MG63 (cell line): ENCODE results near the gene NELL2. TPM values are rescaled to one million over a fixed set of nuclear protein-coding genes. Genes with fewer than 3 reads are reported as not detected.
A peak's percentile ranks its signal among the peaks of the same experiment; 100 is the strongest.
"Not testable (repeated sequence)": the region's sequence is repeated elsewhere in the genome, so short reads cannot be mapped to it uniquely, and the experiment has no call there.

Experiments
- DNase-seq: peaks from one replicate; pipeline ENCODE4 v3.0.0-alpha.2; 2020
- H3K27me3 ChIP-seq: fragments of 250-450 bp; sonication (Bioruptor Pico); 2 replicates; pipeline ENCODE4 v1.5.1; 2020; ENCODE audit warnings: mild to moderate bottlenecking, moderate library complexity
- H3K36me3 ChIP-seq: fragments of 250-450 bp; sonication (Bioruptor Pico); 2 replicates; pipeline ENCODE4 v1.5.1; 2020; ENCODE audit warnings: mild to moderate bottlenecking, moderate library complexity
- H3K4me3 ChIP-seq: fragments of 250-450 bp; sonication (Bioruptor Pico); 2 replicates; pipeline ENCODE4 v1.5.1; 2020; ENCODE audit warnings: mild to moderate bottlenecking, moderate library complexity
- H3K9me3 ChIP-seq: fragments of 250-450 bp; sonication (Bioruptor Pico); 2 replicates; pipeline ENCODE4 v1.5.1; 2020; ENCODE audit warnings: mild to moderate bottlenecking, moderate library complexity
- total RNA-seq: library from RNA; depleted of rRNA; stranded (reverse); fragments of >200 nt; shearing (Covaris generic); gene quantifications from 2 replicates; pipeline ENCODE4 v1.2.3, GENCODE V29; 2014; ENCODE audit warnings: low replicate concordance

The NELL2 gene
- total RNA-seq, 1 experiment from 2014 or later = 3.8 TPM

DNA sequence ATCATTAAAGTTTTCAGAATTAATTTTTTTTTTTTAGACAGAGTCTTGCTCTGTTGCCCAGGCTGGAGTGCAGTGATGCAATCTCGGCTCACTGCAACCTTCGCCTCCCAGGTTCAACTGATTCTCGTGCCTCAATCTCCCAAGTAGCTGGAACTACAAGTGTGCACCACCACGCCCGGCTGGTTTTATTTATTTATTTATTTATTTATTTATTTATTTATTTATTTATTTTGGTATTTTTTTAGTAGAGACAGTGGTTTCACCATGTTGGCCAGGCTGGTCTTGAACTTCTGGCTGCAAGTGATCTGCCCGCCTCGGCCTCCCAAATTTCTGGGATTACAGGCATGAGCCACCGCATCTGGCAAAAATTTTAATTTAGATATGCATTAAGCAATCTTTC, 54.4 kb downstream of the NELL2 start:
- H3K27me3 ChIP-seq, H3K36me3 ChIP-seq, DNase-seq, H3K9me3 ChIP-seq, H3K4me3 ChIP-seq: not testable (repeated sequence)

DNA sequence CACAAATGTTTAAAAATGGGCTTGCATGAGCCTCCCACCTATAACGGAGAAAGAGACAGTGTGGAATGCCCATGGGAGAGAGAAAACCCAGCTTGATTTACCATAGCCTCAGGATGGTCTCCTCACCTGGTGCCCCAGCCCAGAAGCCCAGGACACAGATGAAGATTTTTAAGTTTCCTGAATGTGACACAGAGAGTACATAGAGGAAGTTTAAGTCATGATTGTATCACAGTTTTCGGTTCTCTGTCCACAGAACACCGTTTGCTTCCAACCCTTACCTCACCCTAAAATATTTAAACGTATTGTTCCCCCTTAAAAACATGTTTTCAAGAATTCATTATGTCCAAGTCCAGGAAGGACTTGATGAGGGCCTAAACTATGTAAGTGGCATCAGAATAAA, 56.2 kb downstream of the NELL2 start:
- Histone ChIP-seq H3K27me3 (no peaks in the 10 kb centered on the region), H3K36me3 (no peaks in the 10 kb centered on the region), H3K4me3 (no peak overlapping the region)

DNA sequence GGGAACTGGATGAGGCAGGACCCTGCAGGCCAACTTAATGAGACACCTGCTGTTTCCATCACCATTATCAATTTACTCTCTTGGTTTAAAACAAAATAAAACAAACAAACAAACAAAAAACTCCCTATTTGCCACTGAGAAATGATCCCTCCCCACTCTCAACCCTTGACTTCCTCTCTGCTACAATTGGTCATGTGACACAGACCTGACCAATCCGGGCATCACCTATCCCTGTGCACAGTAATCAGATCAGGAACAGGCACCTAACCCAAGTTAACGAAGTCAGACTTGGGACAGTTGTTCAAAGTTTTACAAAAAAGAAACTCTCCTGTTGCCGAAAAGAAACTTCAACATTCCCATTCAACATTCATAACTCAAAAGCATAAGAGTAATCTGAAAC, 58.4 kb downstream of the NELL2 start:
- DNase-seq = no peak
- Histone ChIP-seq H3K4me3 (no peak overlapping the region), H3K36me3 (no peaks in the 10 kb centered on the region), H3K27me3 (no peaks in the 10 kb centered on the region), H3K9me3 (no peaks in the 10 kb centered on the region)

More for the DNA sequence above, 56.2 kb downstream of the NELL2 start:
- DNase-seq = no peak
- H3K9me3 ChIP-seq = no peaks in the 10 kb centered on the region

DNA sequence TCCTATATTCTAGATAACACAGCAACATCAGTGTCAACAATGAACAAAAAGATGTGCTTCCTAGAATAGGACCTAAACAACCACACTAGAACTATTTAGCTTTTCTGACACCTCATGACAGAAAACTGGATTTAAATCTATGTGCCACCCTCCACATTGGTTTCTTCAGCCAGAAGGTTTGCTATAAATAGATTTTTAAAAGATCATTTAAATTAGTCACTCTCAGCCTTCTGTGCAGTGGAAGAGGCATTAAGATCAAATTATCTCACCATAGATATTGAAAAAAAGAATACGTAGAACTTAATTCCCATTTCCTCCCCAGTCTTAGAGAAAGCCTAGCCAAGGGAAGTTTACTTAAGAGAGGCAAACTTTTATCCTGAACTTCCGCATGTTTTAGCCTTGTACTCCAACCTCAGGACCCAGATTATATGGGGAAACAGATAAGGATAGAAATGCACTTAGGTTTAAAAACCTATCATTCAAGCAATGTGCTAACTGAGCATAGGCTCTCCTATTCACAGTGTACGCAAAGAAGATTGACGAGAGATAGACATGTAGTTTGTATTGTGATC, 59.6 kb downstream of the NELL2 start:
- H3K4me3 ChIP-seq = no peak overlapping the region
- no peaks in the 10 kb centered on the region for H3K36me3 ChIP-seq
- DNase-seq = no peak
- no peaks in the 10 kb centered on the region for H3K27me3 ChIP-seq
- no peaks in the 10 kb centered on the region for H3K9me3 ChIP-seq

DNA sequence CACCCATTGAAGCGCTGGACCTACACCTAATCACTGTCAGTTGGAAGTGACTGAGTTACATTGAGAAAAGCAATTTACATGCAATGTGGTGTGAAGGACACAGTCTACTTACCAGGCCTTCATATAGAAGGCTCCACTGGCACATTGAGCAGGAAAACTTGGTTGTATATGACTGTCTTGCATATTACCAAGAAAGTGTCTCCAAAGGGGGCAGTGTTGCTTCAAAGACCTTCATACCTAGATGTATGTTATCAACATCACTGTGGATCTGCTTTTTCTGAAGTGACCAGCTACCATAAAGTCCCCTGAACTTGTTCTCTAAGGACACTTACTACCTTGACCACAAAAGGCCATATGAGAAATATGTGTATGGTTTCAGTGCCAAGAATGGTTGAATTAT, 64.1 kb downstream of the NELL2 start:
- H3K4me3 ChIP-seq = no peak overlapping the region
- H3K36me3 ChIP-seq = no peaks in the 10 kb centered on the region
- H3K9me3 ChIP-seq = no peaks in the 10 kb centered on the region
- H3K27me3 ChIP-seq = peaks cover 2% of the 10 kb centered on the region; the same call in 1 of the 2 replicates
- no peak for DNase-seq

DNA sequence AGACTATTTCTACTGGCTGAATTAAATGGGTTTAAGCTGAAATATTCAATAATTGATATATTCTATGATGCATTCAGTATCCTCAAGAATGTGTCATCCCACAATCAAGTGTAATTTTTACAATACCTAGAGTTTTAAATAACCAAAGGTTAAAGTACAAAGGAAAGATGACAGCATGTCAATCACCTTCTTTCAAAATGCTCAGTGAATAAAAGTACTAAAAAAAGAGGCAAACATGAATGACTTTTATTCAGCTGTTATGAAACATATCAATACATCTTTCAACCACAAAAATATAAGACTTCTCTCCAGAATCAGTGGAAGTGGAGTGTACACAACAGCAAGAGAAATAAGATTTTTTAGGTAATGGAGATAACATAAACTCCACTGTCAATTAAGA, 72.0 kb downstream of the NELL2 start:
- H3K27me3 ChIP-seq = no peaks in the 10 kb centered on the region
- no peaks in the 10 kb centered on the region for H3K36me3 ChIP-seq
- no peak for DNase-seq
- no peaks in the 10 kb centered on the region for H3K9me3 ChIP-seq
- no peak overlapping the region for H3K4me3 ChIP-seq

DNA sequence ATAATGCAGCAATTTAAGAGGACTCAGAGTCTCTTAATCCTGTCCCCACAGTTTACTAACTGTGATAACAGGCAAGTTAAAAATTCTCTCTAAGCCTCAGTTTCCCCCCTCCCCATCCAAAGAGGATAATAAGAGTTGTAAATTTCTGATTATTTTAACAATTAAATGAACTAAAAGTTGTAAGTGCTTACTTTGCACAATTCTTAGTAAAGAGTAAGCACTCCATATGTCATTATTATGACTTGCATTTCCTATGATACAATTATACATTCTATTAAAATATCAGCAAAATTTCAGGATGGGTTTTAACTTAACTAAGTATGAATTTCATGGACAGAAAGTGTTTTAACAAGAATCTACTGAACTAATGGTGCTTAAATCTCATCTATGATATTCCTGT, 80.1 kb downstream of the NELL2 start:
- H3K4me3 ChIP-seq = no peak overlapping the region
- no peaks in the 10 kb centered on the region for H3K36me3 ChIP-seq
- no peak for DNase-seq
- H3K9me3 ChIP-seq = no peaks in the 10 kb centered on the region
- H3K27me3 ChIP-seq = 0 out of 2 replicates have a peak, but pooled peaks cover 2% of the 10 kb centered on the region

DNA sequence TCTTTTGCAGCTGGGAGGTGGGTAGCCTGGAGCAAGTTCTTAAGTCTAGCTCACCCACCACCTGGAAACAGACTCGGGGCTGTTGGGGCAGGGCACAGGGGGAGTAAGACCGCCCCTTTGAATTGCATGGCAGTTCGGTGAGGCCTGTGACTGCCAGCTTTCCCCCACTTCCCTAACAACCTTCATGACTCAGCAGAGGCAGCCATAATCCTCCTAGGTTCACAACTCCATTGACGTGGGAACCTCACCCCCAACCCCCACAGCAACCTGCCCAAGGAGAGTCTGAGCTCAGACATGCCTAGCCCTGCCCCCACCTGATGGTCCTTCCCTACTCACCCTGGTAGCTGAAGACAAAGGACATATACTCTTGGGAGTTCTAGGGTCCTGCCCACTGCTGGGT, 87.4 kb downstream of the NELL2 start:
- no peak overlapping the region for H3K4me3 ChIP-seq
- DNase-seq = no peak
- no peaks in the 10 kb centered on the region for H3K36me3 ChIP-seq

DNA sequence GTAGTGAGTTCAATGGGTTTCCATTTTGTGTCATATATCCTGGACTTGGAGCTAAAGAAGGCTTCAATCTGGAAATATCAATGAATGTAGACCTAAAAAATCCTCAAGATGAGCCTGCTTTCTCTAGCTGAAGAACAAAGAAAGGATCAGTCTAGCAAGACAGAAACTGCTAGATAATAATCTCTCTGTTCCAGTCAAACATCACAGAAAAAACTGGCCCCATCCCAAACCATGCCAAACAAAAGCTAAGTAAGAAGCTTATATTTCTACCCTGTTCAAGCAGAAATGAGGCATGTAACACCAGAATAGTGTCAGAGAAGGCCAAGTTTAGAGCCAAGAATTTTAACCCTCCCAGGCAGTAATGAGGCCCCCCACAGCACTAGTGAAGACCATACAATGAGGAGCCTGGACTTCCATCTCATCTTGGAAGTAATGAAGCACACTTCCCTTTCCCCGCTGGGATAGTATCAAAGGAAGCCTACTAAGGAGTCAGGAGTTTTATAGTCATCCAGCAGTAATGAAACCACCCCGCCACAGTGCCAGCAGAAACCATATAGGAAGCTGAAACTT, 95.8 kb downstream of the NELL2 start:
- no peaks in the 10 kb centered on the region for H3K36me3 ChIP-seq
- no peak overlapping the region for H3K4me3 ChIP-seq
- H3K27me3 ChIP-seq = no peaks in the 10 kb centered on the region
- DNase-seq = no peak
- no peaks in the 10 kb centered on the region for H3K9me3 ChIP-seq

More for the DNA sequence above, 87.4 kb downstream of the NELL2 start:
- H3K9me3 ChIP-seq = no peaks in the 10 kb centered on the region
- H3K27me3 ChIP-seq = no peaks in the 10 kb centered on the region

DNA sequence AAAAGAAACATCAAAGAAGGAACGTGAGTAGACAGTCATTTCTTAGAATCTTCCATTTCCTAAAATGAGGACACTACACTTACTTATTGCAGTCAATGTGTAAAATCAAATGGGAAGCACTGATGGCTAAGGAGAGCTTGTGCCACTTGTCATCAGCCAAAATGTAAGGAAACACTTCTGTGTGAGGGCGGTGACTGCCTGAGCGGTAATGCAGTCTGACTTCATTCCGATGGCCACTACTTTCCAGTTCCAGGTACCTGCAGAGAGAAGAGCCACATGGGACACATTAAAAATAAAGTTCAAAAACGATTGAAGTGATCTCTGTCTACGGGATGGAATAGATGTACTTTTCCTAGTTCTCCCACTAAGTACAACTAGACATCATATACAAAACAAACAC, 96.3 kb downstream of the NELL2 start:
- DNase-seq = no peak
- Histone ChIP-seq H3K4me3 (no peak overlapping the region), H3K9me3 (no peaks in the 10 kb centered on the region), H3K36me3 (no peaks in the 10 kb centered on the region), H3K27me3 (0 out of 2 replicates have a peak, but pooled peaks cover 2% of the 10 kb centered on the region)

DNA sequence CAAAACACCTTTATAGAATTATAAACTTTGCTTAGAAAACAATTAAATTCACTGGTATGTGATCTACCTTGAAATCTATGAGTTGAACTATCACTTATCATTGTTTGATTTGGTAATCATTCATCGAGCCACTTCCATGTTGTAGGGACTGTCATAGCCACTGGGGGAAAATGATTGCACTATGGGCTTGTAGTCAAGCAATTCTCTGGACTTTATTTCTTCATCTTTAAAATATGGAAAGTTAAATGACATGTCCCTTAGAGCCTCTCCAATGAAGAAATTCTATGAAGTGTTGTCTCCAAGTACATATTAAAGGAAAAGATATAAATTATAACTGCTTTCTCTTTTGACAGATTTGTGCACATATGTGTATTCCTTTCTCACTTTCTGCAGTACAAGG, 97.3 kb downstream of the NELL2 start:
- no peak overlapping the region for H3K4me3 ChIP-seq
- no peak for DNase-seq
- 0 out of 2 replicates have a peak, but pooled peaks cover 2% of the 10 kb centered on the region for H3K27me3 ChIP-seq
- H3K36me3 ChIP-seq = no peaks in the 10 kb centered on the region
- H3K9me3 ChIP-seq = no peaks in the 10 kb centered on the region

DNA sequence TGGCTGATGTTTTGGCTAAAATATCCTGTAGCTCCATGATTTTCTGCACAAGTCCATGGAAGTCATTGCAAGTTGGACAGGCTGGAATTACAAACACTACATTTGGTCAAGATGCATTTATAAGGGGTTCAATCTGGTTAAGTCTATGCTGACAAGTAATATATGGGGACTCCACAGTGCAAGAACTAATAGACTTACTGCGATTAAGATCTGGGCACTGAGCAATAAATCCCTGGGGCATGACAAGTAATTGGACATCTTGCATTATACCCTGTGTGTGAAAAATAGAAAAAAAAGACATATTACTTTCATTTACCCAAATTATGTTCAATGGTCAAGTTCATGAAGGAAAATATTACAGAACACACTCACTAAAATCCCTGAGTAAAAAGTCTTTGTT, 99.1 kb downstream of the NELL2 start:
- H3K27me3 ChIP-seq = 0 out of 2 replicates have a peak, but pooled peaks cover 2% of the 10 kb centered on the region
- H3K9me3 ChIP-seq = no peaks in the 10 kb centered on the region
- H3K4me3 ChIP-seq = no peak overlapping the region
- DNase-seq = no peak
- H3K36me3 ChIP-seq = no peaks in the 10 kb centered on the region

DNA sequence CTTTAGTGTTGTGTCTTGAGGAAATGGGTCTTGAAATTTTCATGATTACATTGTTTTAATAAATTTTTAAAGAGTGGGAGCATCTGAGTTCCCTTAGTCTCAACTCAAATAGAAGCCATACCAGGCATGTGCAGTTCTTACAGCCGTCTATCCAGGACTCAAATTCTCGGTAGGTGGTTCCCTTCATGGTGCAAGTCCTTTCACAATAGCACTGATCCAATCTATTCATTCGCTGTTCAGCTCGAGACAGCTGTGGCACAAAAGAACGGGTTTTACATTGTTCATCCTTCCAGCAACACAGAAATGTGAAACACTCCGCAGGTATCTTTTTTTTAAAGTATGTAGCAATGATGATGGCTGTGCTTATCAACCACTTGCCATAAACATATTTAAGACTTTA, 100.2 kb downstream of the NELL2 start:
- no peaks in the 10 kb centered on the region for H3K9me3 ChIP-seq
- no peak for DNase-seq

DNA sequence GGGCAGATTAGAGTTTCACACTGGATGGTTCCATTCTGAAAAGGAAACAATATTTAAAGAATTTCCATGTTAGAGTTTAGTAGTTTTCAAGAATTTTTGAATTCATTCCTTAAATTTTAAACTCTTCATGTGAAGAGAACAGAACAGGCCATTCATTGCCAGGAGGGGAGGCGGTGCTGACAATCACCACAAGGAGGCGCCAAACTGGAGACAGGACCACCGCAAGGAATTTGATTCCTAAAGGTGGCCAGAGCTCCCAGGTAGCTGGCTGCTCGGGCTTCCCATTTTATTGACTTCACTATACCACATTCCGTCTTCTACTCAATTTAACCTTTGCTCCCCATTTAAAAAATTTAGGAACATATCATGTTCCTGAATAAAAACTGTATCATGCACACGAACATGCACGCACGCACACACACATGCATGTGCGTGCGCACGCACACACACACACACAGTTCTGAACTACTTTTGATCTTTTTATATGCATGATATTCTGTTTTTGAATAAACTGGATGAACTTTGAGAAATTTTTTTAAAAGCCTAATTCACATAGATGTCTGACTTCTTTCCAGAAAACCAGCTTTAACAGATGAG, 101.2 kb downstream of the NELL2 start:
- Histone ChIP-seq H3K9me3 (no peaks in the 10 kb centered on the region), H3K36me3 (no peaks in the 10 kb centered on the region), H3K27me3 (0 out of 2 replicates have a peak, but pooled peaks cover 2% of the 10 kb centered on the region), H3K4me3 (no peak overlapping the region)
- DNase-seq = peak; percentile 9

More for the DNA sequence above, 100.2 kb downstream of the NELL2 start:
- Histone ChIP-seq H3K4me3 (no peak overlapping the region), H3K36me3 (no peaks in the 10 kb centered on the region), H3K27me3 (0 out of 2 replicates have a peak, but pooled peaks cover 2% of the 10 kb centered on the region)

DNA sequence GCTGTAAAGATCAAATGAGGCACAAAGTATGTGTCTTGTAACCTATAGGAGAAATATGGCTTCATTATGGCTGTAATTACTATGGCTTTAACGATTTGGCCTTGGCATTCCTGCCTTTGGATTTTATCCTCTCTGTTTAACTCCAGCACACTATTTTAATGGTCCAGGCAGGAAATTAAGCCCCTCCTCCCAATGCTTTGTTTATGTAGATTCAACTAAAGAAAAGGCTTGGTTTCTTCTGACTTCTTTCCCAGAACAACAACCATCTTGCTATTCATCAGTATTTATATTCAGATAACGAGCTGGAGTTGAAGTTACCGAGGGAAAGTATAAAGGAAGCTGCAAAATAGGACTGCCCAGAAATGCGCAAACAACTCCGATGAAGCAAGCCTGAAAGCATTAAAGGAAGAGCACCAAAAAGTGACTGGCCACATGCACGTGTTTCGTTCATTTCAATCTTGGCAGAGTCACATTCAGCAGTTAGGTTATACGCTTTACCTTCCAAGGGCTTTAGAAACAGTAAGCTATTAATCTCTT, 104.6 kb downstream of the NELL2 start:
- Histone ChIP-seq H3K36me3 (no peaks in the 10 kb centered on the region), H3K9me3 (no peaks in the 10 kb centered on the region), H3K4me3 (no peak overlapping the region), H3K27me3 (0 out of 2 replicates have a peak, but pooled peaks cover 2% of the 10 kb centered on the region)
- DNase-seq = no peak

DNA sequence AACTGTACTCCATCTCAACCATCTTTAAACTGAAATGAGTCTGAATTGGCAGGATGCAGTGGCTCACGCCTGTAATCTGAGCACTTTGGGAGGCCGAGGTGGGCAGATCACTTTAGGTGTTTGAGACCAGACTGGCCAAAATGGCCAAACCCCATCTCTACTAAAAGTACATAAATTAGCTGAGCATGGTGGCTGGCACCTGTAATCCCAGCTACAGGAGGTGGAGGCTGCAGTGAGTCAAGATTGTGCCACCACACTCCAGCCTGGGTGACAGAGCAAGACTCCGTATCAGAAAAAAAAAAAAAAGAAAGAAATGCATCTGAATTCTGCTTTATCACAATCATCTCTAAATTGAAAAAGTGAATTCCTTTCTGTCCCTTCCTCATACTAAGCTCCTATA, 110.3 kb downstream of the NELL2 start:
- DNase-seq = no peak
- H3K27me3 ChIP-seq = no peaks in the 10 kb centered on the region
- no peaks in the 10 kb centered on the region for H3K9me3 ChIP-seq
- H3K36me3 ChIP-seq = no peaks in the 10 kb centered on the region
- H3K4me3 ChIP-seq = no peak overlapping the region

DNA sequence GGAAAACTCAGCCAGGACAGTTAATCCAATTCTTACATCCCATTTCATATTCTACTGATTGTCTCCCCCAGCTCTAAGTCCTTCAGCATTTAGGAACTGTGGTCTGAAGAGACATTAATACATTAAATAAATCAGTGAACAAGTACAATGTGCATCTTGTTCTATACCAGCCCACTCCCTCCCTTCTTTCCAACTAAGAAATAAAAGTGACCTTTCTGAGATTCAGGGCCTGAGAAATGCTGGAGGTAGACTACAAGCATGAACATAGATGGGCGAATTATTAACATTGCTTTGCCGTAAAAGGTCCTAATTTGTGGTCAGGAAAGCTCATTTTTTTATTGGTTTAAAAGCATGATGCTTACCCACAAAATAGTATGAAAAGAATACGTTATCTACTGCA, 113.1 kb downstream of the NELL2 start:
- no peak for DNase-seq
- Histone ChIP-seq H3K9me3 (no peaks in the 10 kb centered on the region), H3K27me3 (no peaks in the 10 kb centered on the region), H3K36me3 (no peaks in the 10 kb centered on the region), H3K4me3 (no peak overlapping the region)

DNA sequence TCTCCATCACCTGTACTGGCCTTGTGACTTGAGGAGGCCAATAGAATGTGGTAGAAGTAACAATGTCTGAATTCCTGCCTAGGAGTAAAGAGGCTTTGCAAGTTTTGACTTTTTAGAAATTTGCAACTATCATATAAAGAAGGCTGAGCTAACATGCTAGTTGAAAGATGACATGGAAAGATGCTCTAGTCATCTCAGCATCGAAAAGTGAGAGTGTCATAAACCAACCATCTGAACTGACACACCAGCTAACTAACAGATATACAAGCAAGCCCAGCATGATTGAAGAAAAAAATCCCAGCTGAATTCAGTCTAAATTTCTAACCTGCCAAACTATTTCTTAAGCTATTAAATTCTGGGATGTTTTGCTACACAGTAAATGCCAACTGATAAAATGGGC, 116.8 kb downstream of the NELL2 start:
- no peak for DNase-seq
- Histone ChIP-seq H3K36me3 (no peaks in the 10 kb centered on the region), H3K27me3 (no peaks in the 10 kb centered on the region), H3K9me3 (no peaks in the 10 kb centered on the region), H3K4me3 (no peak overlapping the region)
